Activated naive CD4-positive, alpha-beta T cell treated with anti-CD3 and anti-CD28 coated beads, Interleukin-2, amount 50 U/mL, for 72 hours (primary cell): ENCODE measurements around the gene FAM131C. TPM values are rescaled to one million over a fixed set of nuclear protein-coding genes. Genes with fewer than 3 reads are reported as not detected.

Experiments
- ATAC-seq, 2 donors: fragments of 150-1000 bp; cut with Tn5 transposase; 2 replicates each; pipeline ENCODE4 v1.10.0; 2021; ENCODE audit warnings: mild to moderate bottlenecking in 2 of 2, moderate library complexity in 2 of 2
- DNase-seq, 2 donors: peaks; one replicate each; pipeline ENCODE4 v3.0.0; 2021 to 2022; ENCODE audit warnings: low spot score in 2 of 2
- H3K27ac Mint-ChIP-seq, 2 donors: one replicate each; pipeline ENCODE4 v1.8.0; 2022; ENCODE audit warnings: mild to moderate bottlenecking in 2 of 2, mixed read lengths in 2 of 2
- H3K36me3 Mint-ChIP-seq, 2 donors: one replicate each; pipeline ENCODE4 v1.8.0; 2022; ENCODE audit warnings: mixed read lengths in 2 of 2
- H3K9me3 Mint-ChIP-seq, 2 donors: one replicate each; pipeline ENCODE4 v1.8.0; 2022; ENCODE audit warnings: mixed read lengths in 2 of 2
- total RNA-seq, 2 donors: library from RNA; stranded (reverse); gene quantifications; one replicate each; pipeline ENCODE4 v1.2.3, GENCODE V29; 2022

The FAM131C gene
- total RNA-seq, 2 donors from 2014 or later = 1.2 TPM; not detected in 1

- no peaks in the 10 kb centered on the region for H3K9me3 Mint-ChIP-seq
- H3K36me3 Mint-ChIP-seq = no peaks in the 10 kb centered on the region
- peak overlapping the region in 1 of 2 donors; percentile 62 for H3K27ac Mint-ChIP-seq
- ATAC-seq = no peak
- no peak for DNase-seq
Measured at GRCh38 chr1:16019644-16020277, 53.7 kb downstream of the FAM131C start.

- no peak for DNase-seq
- Mint-ChIP-seq H3K27ac (peak overlapping the region in 1 of 2 donors; percentile 62), H3K9me3 (no peaks in the 10 kb centered on the region), H3K36me3 (no peaks in the 10 kb centered on the region)
- ATAC-seq = no peak
Measured at GRCh38 chr1:16018749-16019643, 54.5 kb downstream of the FAM131C start.

DNA sequence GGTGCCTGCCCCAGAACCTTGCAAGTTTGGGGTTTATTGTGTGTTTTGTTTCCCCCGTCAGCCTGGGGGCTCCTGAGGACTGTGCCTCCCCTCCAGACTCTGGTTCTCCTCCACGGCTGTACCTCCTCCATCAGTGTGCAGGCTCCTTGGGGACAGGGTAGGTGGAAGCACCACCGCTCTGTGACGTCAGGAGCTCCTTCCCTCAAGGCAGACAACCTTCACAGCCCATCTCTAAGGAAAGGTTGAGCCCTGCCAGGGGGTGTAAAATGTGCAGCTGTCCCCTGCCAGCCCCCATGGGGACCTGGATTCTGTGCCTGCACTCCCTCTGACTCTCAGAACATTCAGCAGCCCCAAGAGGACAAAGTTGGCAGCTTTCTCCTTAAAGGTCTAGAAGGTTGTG, 55.1 kb downstream of the FAM131C start:
- no peak overlapping the region for H3K27ac Mint-ChIP-seq
- H3K36me3 Mint-ChIP-seq = no peaks in the 10 kb centered on the region
- H3K9me3 Mint-ChIP-seq = no peaks in the 10 kb centered on the region
- ATAC-seq (no peak), DNase-seq (no peak)

GRCh38 chr1:16017461-16018303, 55.8 kb downstream of the FAM131C start, which contains the start of gene HSPB7:
TSS of gene HSPB7 (minus strand) at chr1:16018043. CDS start at chr1:16017963, 80 bp downstream.
- H3K27ac Mint-ChIP-seq = peak within 1 kb of the TSS in 1 of 2 donors; percentile 62
- no peaks in the 10 kb centered on the region for H3K36me3 Mint-ChIP-seq
- ATAC-seq (no peak), DNase-seq (no peak)
- no peaks in the 10 kb centered on the region for H3K9me3 Mint-ChIP-seq

- DNase-seq (no peak), ATAC-seq (no peak)
- Mint-ChIP-seq H3K36me3 (no peaks in the 10 kb centered on the region), H3K9me3 (no peaks in the 10 kb centered on the region), H3K27ac (no peak overlapping the region)
Measured at GRCh38 chr1:16017076-16017460, 56.4 kb downstream of the FAM131C start.

- H3K9me3 Mint-ChIP-seq = no peaks in the 10 kb centered on the region
- DNase-seq = no peak
- ATAC-seq = no peak
- H3K36me3 Mint-ChIP-seq = no peaks in the 10 kb centered on the region
- H3K27ac Mint-ChIP-seq = no peak overlapping the region
Measured at GRCh38 chr1:16015960-16016901, 57.2 kb downstream of the FAM131C start.

DNA sequence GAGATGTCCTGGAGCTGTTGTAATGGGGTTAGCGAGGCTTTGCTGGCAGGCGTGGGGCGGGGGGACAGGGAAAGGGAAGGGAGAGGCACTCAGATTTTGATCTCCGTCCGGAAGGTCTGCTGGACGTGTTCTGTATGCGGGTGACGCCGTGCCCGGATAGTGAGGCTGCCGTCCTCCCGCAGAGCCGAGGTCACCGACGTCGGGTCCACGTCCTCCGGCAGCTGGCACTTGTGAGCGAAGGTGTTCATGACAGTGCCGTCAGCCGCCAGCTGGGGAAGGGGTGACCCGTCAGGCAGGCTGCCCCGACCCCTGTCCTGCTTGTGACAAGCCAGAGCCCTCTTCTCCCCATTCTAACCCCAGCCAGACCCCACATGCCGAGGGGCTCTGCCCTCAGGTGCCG, 58.0 kb downstream of the FAM131C start:
- ATAC-seq = no peak
- Mint-ChIP-seq H3K36me3 (no peaks in the 10 kb centered on the region), H3K27ac (no peak overlapping the region), H3K9me3 (no peaks in the 10 kb centered on the region)
- DNase-seq = no peak

GRCh38 chr1:16014509-16015482, 58.7 kb downstream of the FAM131C start:
- Mint-ChIP-seq H3K27ac (peak overlapping the region in 1 of 2 donors; percentile 36), H3K36me3 (no peaks in the 10 kb centered on the region), H3K9me3 (no peaks in the 10 kb centered on the region)
- DNase-seq = no peak
- no peak for ATAC-seq

DNA sequence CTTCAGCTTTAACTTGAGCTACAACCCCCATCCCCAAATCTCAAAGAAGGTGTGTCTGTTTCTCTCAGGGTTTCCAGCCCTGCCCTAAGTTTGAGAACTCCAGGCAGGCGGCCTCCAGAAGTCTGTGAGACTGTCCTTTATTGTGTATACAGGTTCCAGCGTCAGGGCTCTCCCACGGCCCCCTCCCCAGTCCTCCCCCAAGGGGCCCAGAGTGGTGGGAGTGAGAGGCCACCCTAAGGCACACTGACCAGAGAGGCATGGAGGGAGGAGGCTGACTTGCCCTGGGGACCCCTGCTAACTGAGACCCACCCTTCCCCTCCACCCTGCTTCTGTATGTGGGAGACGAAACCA, 59.6 kb downstream of the FAM131C start:
- ATAC-seq (no peak), DNase-seq (no peak)
- no peaks in the 10 kb centered on the region for H3K36me3 Mint-ChIP-seq
- no peak overlapping the region for H3K27ac Mint-ChIP-seq
- no peaks in the 10 kb centered on the region for H3K9me3 Mint-ChIP-seq

DNA sequence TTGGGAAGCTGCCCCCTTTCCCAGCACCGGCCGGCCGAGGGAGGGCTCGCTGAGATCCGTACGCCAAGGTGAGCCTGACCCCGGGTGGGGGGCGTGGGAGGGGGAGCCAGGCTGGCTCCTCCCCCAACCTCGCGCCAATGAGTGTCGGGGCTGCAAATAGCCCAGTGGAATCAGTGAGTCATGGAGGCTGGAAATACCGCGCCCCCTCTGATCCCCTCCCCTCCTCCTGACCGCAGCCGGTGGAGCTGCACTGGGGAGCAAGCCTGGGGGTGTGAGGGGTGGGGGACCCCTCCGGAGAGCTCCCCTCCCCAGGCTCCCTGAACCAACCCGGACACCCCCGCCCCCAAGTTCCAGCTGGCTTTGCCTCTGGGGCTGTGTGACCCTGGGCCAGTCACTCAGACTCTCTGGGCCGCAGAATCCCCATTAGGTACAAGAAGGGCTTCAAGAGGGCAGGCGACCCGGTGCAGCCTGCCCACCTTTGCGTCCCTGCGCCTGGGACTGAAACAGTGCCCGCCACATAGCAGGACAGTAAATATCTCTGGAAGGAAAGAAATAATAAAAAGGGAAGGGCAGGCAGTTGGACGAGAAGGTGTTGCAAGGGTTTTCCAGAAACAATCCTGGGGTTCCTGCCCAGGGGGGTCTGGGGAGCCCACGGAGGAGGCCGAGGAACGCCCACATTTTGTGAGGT, 60.1 kb downstream of the FAM131C start:
- peak in 1 of 2 donors; percentile 42 for DNase-seq
- peak; percentile 68 to 77 for ATAC-seq
- no peaks in the 10 kb centered on the region for H3K9me3 Mint-ChIP-seq
- H3K27ac Mint-ChIP-seq = peak overlapping the region in 1 of 2 donors; percentile 4
- no peaks in the 10 kb centered on the region for H3K36me3 Mint-ChIP-seq

DNA sequence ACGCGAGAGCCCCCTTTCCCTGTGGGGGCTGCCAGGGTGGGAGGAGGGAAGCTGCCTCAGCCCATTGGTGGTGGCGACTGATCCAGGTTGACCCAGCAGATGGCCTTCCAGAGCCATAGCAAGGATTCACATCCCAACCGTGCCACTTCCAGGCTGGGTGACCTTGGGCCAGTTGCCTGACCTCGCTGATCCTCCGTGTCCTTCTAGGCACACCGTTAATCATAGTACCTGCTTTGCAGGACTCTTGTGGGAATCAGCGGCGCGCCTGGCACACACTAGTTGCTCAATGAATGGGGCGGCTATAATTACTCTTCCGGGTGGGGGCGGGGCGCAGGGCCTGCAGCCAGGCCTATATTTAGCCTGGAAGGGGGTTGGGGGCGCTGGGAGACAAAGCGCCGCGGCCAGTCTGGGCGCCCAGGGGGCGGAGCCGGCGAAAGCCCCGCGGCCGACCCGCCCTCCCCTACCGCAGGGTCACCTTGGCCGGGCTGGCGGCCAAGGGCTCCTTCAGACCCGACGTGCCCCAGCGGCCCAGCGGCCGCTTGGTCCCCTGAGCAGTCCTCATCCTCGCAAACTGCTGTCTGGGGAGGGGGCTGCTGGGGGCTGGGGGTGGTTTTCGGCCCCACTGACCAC, 60.7 kb downstream of the FAM131C start:
- no peaks in the 10 kb centered on the region for H3K36me3 Mint-ChIP-seq
- peak overlapping the region in 1 of 2 donors; percentile 44 for H3K27ac Mint-ChIP-seq
- no peaks in the 10 kb centered on the region for H3K9me3 Mint-ChIP-seq
- no peak for DNase-seq
- ATAC-seq = peak; percentile 48 to 56

GRCh38 chr1:16011936-16012589, 61.4 kb downstream of the FAM131C start:
- no peaks in the 10 kb centered on the region for H3K9me3 Mint-ChIP-seq
- no peak overlapping the region for H3K27ac Mint-ChIP-seq
- ATAC-seq (no peak), DNase-seq (no peak)
- no peaks in the 10 kb centered on the region for H3K36me3 Mint-ChIP-seq

DNA sequence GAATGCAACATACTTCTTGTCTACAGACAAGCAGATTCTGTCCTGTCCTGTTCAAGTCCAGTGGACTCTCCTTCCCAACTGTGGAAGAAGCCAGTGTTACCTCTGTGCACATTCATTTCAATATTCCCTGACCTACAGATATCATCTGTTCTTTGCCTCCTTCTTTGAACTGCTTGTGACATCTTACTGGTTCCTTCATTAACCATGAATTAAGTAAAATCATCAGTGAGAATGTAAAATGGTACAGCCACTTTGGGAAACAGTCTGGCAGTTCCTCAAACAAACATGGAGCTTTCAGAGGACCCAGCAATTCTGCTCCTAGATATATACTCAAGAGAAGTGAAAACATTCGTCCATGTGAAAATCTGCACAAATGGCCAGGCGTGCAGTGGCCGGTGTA, 62.6 kb downstream of the FAM131C start:
- no peak for DNase-seq

GRCh38 chr1:16009678-16010077, 63.8 kb downstream of the FAM131C start:
- Mint-ChIP-seq H3K27ac (no peak overlapping the region), H3K9me3 (no peaks in the 10 kb centered on the region), H3K36me3 (no peaks in the 10 kb centered on the region)
- ATAC-seq = no peak
- DNase-seq = no peak

More for the DNA sequence above, 62.6 kb downstream of the FAM131C start:
- H3K27ac Mint-ChIP-seq = no peak overlapping the region
- H3K9me3 Mint-ChIP-seq = no peaks in the 10 kb centered on the region
- ATAC-seq = no peak
- no peaks in the 10 kb centered on the region for H3K36me3 Mint-ChIP-seq
